Gastrocnemius medialis (tissue), 4 donors: ENCODE measurements around the gene CDC5L. TPM values are rescaled to one million over a fixed set of nuclear protein-coding genes. Genes with fewer than 3 reads are reported as not detected.

ENCODE experiments used
- ATAC-seq, 2 donors: fragments of 150-250 bp; one replicate each; pipeline ENCODE4 v1.9.1; 2016
- DNase-seq, 2 donors: peaks; one replicate each; pipeline ENCODE4 v3.0.0-alpha.2; 2019
- H3K27ac ChIP-seq, 4 donors: fragments of 200-600 bp; sonication (generic); 1 replicate in 1 of 4; 2 replicates in 3 of 4; pipeline ENCODE4 v1.5.1; 2016 to 2018; ENCODE audit warnings: mild to moderate bottlenecking in 2 of 4, moderate library complexity in 1 of 4
- H3K27me3 ChIP-seq, 3 donors: fragments of 200-600 bp; sonication (generic) in 2 of 3; 1 replicate in 1 of 3; 2 replicates in 2 of 3; pipeline versions ENCODE4 v1.5.1 to v1.6.0; 2016 to 2019; ENCODE audit warnings: mild to moderate bottlenecking in 1 of 3, moderate library complexity in 1 of 3
- H3K36me3 ChIP-seq, 2 donors: fragments of 200-600 bp; sonication (generic) in 1 of 2; one replicate each; pipeline ENCODE4 v1.5.1; 2017 to 2018
- H3K4me1 ChIP-seq, 2 donors: fragments of 200-600 bp; sonication (generic) in 1 of 2; one replicate each; pipeline ENCODE4 v1.5.1; 2016 to 2017; ENCODE audit warnings: mild to moderate bottlenecking in 2 of 2
- H3K4me3 ChIP-seq, 4 donors: fragments of 200-600 bp; sonication (generic) in 3 of 4; 1 replicate in 1 of 4; 2 replicates in 3 of 4; pipeline ENCODE4 v1.5.1; 2016 to 2019; ENCODE audit warnings: mild to moderate bottlenecking in 2 of 4
- H3K9me3 ChIP-seq, 3 donors: fragments of 200-600 bp; sonication (generic) in 2 of 3; 1 replicate in 1 of 3; 2 replicates in 2 of 3; pipeline ENCODE4 v1.5.1; 2016 to 2019
- POLR2A ChIP-seq, 2 donors: fragments of 450-650 bp; IDR thresholded peaks; one replicate each; pipeline ENCODE4 v1.6.1; 2017; ENCODE audit warnings: antibody characterized with exemption in 2 of 2, mild to moderate bottlenecking in 2 of 2, moderate library complexity in 2 of 2
- in situ Hi-C, 4 donors: fragments of 200-750 bp; cut with MboI; loops; one replicate each; pipeline versions ENCODE4 v1.15.0 to v1.8.0; 2017; ENCODE audit warnings: low sequenced_read_pairs in 4 of 4
- intact Hi-C: fragments of 100-400 bp; cut with DNase I; formaldehyde crosslinking; loops from one replicate; pipeline ENCODE4 v1.15.1; 2023; ENCODE audit warnings: low total_unique reads
- total RNA-seq, 4 donors: library from RNA; depleted of rRNA; stranded (reverse); fragments of >200 nt; gene quantifications; one replicate each; pipeline versions ENCODE4 v1.1.0 to v1.2.3, GENCODE V29; 2016
- TF ChIP-seq, protein P1 (sequence below), 5 experiments: fragments of 450-650 bp in 3 of 5; fragments of 200-600 bp in 2 of 5; sonication (generic) in 2 of 5; IDR thresholded peaks in 4 of 5; conservative IDR thresholded peaks in 1 of 5; 1 replicate in 4 of 5; 2 replicates in 1 of 5; pipeline ENCODE4 v1.5.1; 2016 to 2019; ENCODE audit warnings: antibody characterized with exemption in 5 of 5, mild to moderate bottlenecking in 3 of 5, moderate library complexity in 3 of 5

Gene CDC5L
- total RNA-seq, 4 donors from 2014 or later = 26.3 to 30.3 (median 27.7) TPM

DNA sequence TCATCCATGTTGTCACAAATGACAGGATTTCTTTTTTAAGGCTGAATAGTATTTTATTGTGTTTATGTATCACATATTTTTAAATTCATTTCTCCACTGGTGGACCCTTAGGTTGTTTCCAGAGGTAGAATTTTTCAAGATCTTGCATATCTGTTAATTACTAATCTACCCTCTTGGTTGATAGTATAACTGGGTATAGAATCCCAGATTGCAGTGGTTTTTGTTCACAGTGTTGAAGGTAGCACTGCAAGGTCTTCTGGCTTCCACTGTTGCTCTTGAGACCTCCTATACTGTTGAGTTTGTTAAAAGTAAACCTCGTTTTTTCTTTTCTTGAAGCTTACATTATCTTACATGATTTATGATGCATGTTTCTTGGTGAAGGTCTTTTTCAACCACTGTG lies 22.9 kb downstream of the CDC5L start:
- Histone ChIP-seq H3K4me1 (peaks cover 6 to 10% of the 10 kb centered on the region in 2 donors), H3K9me3 (no peaks in the 10 kb centered on the region), H3K36me3 (peaks cover 0 to 56% of the 10 kb centered on the region in 2 donors), H3K27me3 (no peaks in the 10 kb centered on the region), H3K4me3 (no peak overlapping the region), H3K27ac (no peak overlapping the region)
- ATAC-seq = no peak
- no peak for DNase-seq
- in situ Hi-C loops (no loop called here), intact Hi-C loops (no loop called here)
- TF ChIP-seq, protein P1, sequence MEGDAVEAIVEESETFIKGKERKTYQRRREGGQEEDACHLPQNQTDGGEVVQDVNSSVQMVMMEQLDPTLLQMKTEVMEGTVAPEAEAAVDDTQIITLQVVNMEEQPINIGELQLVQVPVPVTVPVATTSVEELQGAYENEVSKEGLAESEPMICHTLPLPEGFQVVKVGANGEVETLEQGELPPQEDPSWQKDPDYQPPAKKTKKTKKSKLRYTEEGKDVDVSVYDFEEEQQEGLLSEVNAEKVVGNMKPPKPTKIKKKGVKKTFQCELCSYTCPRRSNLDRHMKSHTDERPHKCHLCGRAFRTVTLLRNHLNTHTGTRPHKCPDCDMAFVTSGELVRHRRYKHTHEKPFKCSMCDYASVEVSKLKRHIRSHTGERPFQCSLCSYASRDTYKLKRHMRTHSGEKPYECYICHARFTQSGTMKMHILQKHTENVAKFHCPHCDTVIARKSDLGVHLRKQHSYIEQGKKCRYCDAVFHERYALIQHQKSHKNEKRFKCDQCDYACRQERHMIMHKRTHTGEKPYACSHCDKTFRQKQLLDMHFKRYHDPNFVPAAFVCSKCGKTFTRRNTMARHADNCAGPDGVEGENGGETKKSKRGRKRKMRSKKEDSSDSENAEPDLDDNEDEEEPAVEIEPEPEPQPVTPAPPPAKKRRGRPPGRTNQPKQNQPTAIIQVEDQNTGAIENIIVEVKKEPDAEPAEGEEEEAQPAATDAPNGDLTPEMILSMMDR (IDR thresholded peaks at IDR 0.05 in 4 of 5, conservative IDR thresholded peaks at IDR 0.05 in 1 of 5) = no peak
- TF ChIP-seq POLR2A (IDR thresholded peaks at IDR 0.05) = no peak

DNA sequence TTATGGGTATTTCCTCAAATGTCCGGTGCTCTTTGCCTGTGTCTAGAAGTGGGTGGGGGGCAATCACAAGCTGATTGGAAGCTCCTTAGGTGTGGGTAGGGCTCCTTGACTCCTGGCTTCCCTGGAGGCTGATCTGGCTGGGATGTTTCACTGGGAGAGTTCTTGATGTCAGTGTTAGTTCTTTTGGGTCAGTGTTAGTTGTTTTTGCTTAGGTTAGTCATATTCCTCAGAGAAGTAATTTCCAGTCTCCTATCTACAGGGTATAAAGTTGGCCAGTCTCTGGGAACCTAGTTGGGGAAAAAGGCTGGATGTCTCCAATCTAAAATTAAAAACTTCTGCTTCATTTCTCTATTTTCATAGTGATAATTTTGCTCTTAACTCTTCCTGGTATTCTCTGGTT lies 23.6 kb downstream of the CDC5L start:
- intact Hi-C loops = no loop called here
- no peak for TF ChIP-seq POLR2A (IDR thresholded peaks at IDR 0.05)
- TF ChIP-seq, protein P1 (IDR thresholded peaks at IDR 0.05 in 4 of 5, conservative IDR thresholded peaks at IDR 0.05 in 1 of 5) = no peak
- Histone ChIP-seq H3K9me3 (no peaks in the 10 kb centered on the region), H3K4me1 (peaks cover 13 to 17% of the 10 kb centered on the region in 2 donors), H3K27me3 (no peaks in the 10 kb centered on the region), H3K4me3 (no peak overlapping the region), H3K36me3 (peaks cover 0 to 49% of the 10 kb centered on the region in 2 donors), H3K27ac (no peak overlapping the region)
- no peak for ATAC-seq
- DNase-seq = no peak
- in situ Hi-C loops = no loop called here

DNA sequence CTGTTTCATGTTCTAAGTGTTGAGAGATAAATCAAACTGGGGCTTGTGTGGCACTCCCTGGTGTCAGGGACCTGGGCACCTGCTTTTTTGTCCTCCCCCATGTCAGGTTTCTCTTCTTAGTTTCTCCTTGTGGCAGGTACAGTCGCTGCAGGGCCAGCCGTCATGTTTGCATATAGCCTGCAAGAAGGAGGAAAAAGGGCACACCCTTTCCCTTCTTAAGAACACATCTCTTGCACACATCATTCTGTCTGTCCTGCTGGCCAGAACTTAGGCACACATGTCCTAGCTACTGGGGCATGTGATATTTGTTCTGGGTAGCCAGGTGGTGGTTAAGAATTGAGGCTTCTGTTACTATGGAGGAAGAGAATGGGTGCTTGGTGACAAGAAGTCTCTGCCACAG lies 27.9 kb downstream of the CDC5L start:
- intact Hi-C loops (no loop called here), in situ Hi-C loops (no loop called here)
- TF ChIP-seq POLR2A (IDR thresholded peaks at IDR 0.05) = no peak
- TF ChIP-seq, protein P1 (IDR thresholded peaks at IDR 0.05 in 4 of 5, conservative IDR thresholded peaks at IDR 0.05 in 1 of 5) = no peak
- H3K4me3 ChIP-seq = no peak overlapping the region
- peaks cover 0 to 25% of the 10 kb centered on the region in 2 donors for H3K36me3 ChIP-seq
- H3K27ac ChIP-seq = peak overlapping the region in 3 of 4 donors; percentile 27 to 59 (median 42)
- no peaks in the 10 kb centered on the region for H3K27me3 ChIP-seq
- ATAC-seq (peak; percentile 47 to 80), DNase-seq (peak in 1 of 2 donors; percentile 44)
- peaks cover 25 to 26% of the 10 kb centered on the region in 2 donors for H3K4me1 ChIP-seq
- H3K9me3 ChIP-seq = no peaks in the 10 kb centered on the region

DNA sequence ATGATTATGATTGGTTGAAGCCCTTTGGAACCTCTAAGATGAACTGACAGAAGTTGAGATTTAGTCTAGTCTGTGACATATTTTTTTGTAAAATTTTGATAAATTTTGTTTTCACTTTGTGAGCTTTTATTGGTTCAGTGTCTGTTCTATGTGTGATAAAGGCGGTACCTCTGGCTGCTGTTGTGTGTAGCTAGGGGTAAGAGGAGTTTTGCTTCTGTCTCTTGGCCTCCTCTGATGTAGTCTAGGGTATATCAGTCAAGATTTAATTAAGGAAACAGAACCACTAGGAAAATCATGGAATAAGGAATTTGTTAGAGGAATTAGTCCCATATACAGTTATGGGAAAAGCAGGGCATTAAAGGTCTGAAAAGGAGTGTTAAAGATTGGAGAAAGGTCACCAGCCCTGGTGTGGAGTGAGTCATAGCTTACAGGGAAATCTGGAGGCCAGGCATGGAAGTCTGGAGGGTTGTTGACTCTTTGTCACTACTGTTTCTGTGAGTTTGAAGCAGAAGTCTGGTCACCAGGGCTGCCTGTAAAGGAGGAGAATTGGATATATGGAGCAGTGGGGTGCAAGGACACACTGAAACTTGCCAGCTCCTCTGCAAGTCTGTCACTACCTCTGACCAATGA lies 28.5 kb downstream of the CDC5L start:
- TF ChIP-seq, protein P1 (IDR thresholded peaks at IDR 0.05 in 4 of 5, conservative IDR thresholded peaks at IDR 0.05 in 1 of 5) = no peak
- TF ChIP-seq POLR2A (IDR thresholded peaks at IDR 0.05) = no peak
- DNase-seq (no peak), ATAC-seq (peak; percentile 23 to 34)
- peaks cover 25 to 26% of the 10 kb centered on the region in 2 donors for H3K4me1 ChIP-seq
- no peaks in the 10 kb centered on the region for H3K9me3 ChIP-seq
- no peaks in the 10 kb centered on the region for H3K27me3 ChIP-seq
- peaks cover 0 to 28% of the 10 kb centered on the region in 2 donors for H3K36me3 ChIP-seq
- peak overlapping the region; percentile 27 to 59 (median 36) for H3K27ac ChIP-seq
- H3K4me3 ChIP-seq = no peak overlapping the region
- in situ Hi-C loops = no loop called here
- intact Hi-C loops = no loop called here
